Esophagus squamous epithelium (tissue), 4 donors: ENCODE data around the gene RABGGTA.

Source experiments
- CTCF ChIP-seq, 6 experiments: fragments of 450-650 bp in 4 of 6; fragments of 200-600 bp in 2 of 6; sonication (generic) in 2 of 6; IDR thresholded peaks; one replicate each; pipeline ENCODE4 v1.5.1; 2016 to 2019; ENCODE audit warnings: antibody characterized with exemption in 6 of 6, mild to moderate bottlenecking in 4 of 6, moderate library complexity in 4 of 6
- POLR2A ChIP-seq, 4 donors: fragments of 450-650 bp; IDR thresholded peaks; one replicate each; pipeline ENCODE4 v1.6.1; 2017; ENCODE audit warnings: antibody characterized with exemption in 4 of 4, mild to moderate bottlenecking in 4 of 4, moderate library complexity in 3 of 4

- no peak for TF ChIP-seq CTCF (IDR thresholded peaks at IDR 0.05)
- TF ChIP-seq POLR2A (IDR thresholded peaks at IDR 0.05) = no peak
These were observed 6.4 kb upstream of the RABGGTA start for GRCh38 chr14:24277606-24278321.
